ENCODE results near the gene SP3. TPM values are rescaled to one million over a fixed set of nuclear protein-coding genes. Genes with fewer than 3 reads are reported as not detected.

Gene SP3
- polyA plus RNA-seq, 1 donor (not counting 4 experiments of a cell fraction or from before 2014, with no cell fraction given) = 46.7 TPM

DNA sequence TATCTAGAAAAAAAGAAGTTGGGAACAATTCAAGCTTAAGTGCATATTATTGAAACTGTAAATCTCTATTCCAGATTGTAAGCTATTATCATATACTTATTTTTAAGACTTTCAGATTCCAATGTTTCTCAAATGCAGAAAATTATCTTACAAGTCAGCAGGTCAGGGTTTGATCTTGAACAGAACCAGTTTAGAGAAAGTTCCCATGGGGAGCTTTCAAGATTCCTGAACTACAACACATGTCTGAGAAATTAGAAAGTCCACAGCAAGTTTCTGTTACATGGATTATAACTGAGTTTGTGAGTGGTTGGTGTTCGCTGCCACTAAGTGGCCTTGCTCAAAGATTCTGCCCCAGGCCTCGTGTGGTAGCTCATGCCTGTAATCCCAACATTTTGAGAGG is 31.6 kb upstream of the SP3 start:
- H3K79me2 ChIP-seq (ENCODE audit: control insufficient read depth, insufficient read depth, low read length) = no peaks in the 10 kb centered on the region
- no peaks in the 10 kb centered on the region for H3K9me1 ChIP-seq (ENCODE audit: control insufficient read depth, extremely low read depth, insufficient read depth, low read length)
- H3K27me3 ChIP-seq (ENCODE audit: control insufficient read depth, extremely low read depth, insufficient read depth, low read length) = no peaks in the 10 kb centered on the region
- no peaks in the 10 kb centered on the region for H3K36me3 ChIP-seq (ENCODE audit: control insufficient read depth in 2 of 2, extremely low read depth in 1 of 2, insufficient read depth in 2 of 2, low read length in 2 of 2)
- FAIRE-seq = no peak
- H3K27ac ChIP-seq (ENCODE audit: control insufficient read depth, insufficient read depth, low read length) = no peak overlapping the region
- no peak for DNase-seq (ENCODE audit: low read depth, low spot score)
- no peaks in the 10 kb centered on the region for H4K20me1 ChIP-seq (ENCODE audit: control insufficient read depth, extremely low read depth, insufficient read depth, low read length)
- H3K4me1 ChIP-seq (ENCODE audit: control insufficient read depth, extremely low read depth, insufficient read depth, low read length) = peaks cover 8% of the 10 kb centered on the region
- dilution Hi-C loops (cut with MboI; ENCODE audit: extremely low pct_ligation_motif_present, low sequenced_read_pairs) = no loop called here
- H3K4me3 ChIP-seq (ENCODE audit: control insufficient read depth in 2 of 3, extremely low read depth in 1 of 3, insufficient read depth in 2 of 3, low read depth in 1 of 3, low read length in 3 of 3) = no peak overlapping the region
- H3K9me3 ChIP-seq (ENCODE audit: control insufficient read depth, low read depth, low read length) = no peaks in the 10 kb centered on the region
- H3K9ac ChIP-seq (ENCODE audit: control insufficient read depth, extremely low read depth, insufficient read depth, low read length) = no peak overlapping the region
- H3K4me2 ChIP-seq (ENCODE audit: control insufficient read depth, extremely low read depth, insufficient read depth, low read depth, low read length) = no peak overlapping the region
- no peak for TF ChIP-seq EZH2 (IDR thresholded peaks at IDR 0.05; ENCODE audit: low read length)
- TF ChIP-seq, protein P1, sequence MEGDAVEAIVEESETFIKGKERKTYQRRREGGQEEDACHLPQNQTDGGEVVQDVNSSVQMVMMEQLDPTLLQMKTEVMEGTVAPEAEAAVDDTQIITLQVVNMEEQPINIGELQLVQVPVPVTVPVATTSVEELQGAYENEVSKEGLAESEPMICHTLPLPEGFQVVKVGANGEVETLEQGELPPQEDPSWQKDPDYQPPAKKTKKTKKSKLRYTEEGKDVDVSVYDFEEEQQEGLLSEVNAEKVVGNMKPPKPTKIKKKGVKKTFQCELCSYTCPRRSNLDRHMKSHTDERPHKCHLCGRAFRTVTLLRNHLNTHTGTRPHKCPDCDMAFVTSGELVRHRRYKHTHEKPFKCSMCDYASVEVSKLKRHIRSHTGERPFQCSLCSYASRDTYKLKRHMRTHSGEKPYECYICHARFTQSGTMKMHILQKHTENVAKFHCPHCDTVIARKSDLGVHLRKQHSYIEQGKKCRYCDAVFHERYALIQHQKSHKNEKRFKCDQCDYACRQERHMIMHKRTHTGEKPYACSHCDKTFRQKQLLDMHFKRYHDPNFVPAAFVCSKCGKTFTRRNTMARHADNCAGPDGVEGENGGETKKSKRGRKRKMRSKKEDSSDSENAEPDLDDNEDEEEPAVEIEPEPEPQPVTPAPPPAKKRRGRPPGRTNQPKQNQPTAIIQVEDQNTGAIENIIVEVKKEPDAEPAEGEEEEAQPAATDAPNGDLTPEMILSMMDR (optimal IDR thresholded peaks at IDR 0.05 in 1 of 3, IDR thresholded peaks at IDR 0.05 in 1 of 3, conservative IDR thresholded peaks at IDR 0.05 in 1 of 3; ENCODE audit: extremely low read depth in 1 of 3, insufficient read depth in 2 of 3, low read length in 3 of 3) = no peak
- H2AFZ ChIP-seq (ENCODE audit: control insufficient read depth, low read length) = no peak overlapping the region

DNA sequence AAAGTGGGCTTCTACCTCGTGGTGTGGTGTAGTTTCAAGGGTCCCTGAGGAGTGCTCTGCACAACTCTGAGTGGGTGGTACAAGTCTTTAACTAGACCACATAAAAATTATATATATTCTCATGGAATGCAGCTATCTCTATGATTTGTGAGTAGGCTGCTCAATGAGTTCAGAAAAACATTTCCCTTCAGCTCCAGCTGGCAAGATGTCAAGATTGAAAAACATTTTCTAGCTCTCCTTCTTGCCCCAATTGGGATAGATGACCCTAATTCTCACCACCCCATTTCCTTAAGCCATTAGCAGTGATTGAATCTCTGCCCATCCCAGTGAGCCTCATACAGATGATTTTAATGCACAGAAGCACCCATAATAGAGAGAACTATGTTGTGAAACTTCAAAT is 28.3 kb upstream of the SP3 start:
- TF ChIP-seq, protein P1 (optimal IDR thresholded peaks at IDR 0.05 in 1 of 3, IDR thresholded peaks at IDR 0.05 in 1 of 3, conservative IDR thresholded peaks at IDR 0.05 in 1 of 3; ENCODE audit: extremely low read depth in 1 of 3, insufficient read depth in 2 of 3, low read length in 3 of 3) = no peak
- no peak for TF ChIP-seq EZH2 (IDR thresholded peaks at IDR 0.05; ENCODE audit: low read length)
- H4K20me1 ChIP-seq (ENCODE audit: control insufficient read depth, extremely low read depth, insufficient read depth, low read length) = no peaks in the 10 kb centered on the region
- H3K4me3 ChIP-seq (ENCODE audit: control insufficient read depth in 2 of 3, extremely low read depth in 1 of 3, insufficient read depth in 2 of 3, low read depth in 1 of 3, low read length in 3 of 3) = no peak overlapping the region
- H3K27me3 ChIP-seq (ENCODE audit: control insufficient read depth, extremely low read depth, insufficient read depth, low read length) = no peaks in the 10 kb centered on the region
- FAIRE-seq (no peak), DNase-seq (ENCODE audit: low read depth, low spot score) (no peak)
- dilution Hi-C loops (cut with MboI; ENCODE audit: extremely low pct_ligation_motif_present, low sequenced_read_pairs) = no loop called here
- no peaks in the 10 kb centered on the region for H3K9me3 ChIP-seq (ENCODE audit: control insufficient read depth, low read depth, low read length)
- no peak overlapping the region for H3K4me2 ChIP-seq (ENCODE audit: control insufficient read depth, extremely low read depth, insufficient read depth, low read depth, low read length)
- H3K4me1 ChIP-seq (ENCODE audit: control insufficient read depth, extremely low read depth, insufficient read depth, low read length) = peaks cover 18% of the 10 kb centered on the region
- H3K27ac ChIP-seq (ENCODE audit: control insufficient read depth, insufficient read depth, low read length) = no peak overlapping the region
- no peak overlapping the region for H2AFZ ChIP-seq (ENCODE audit: control insufficient read depth, low read length)
- H3K9ac ChIP-seq (ENCODE audit: control insufficient read depth, extremely low read depth, insufficient read depth, low read length) = no peak overlapping the region
- no peaks in the 10 kb centered on the region for H3K36me3 ChIP-seq (ENCODE audit: control insufficient read depth in 2 of 2, extremely low read depth in 1 of 2, insufficient read depth in 2 of 2, low read length in 2 of 2)
- H3K79me2 ChIP-seq (ENCODE audit: control insufficient read depth, insufficient read depth, low read length) = no peaks in the 10 kb centered on the region
- no peaks in the 10 kb centered on the region for H3K9me1 ChIP-seq (ENCODE audit: control insufficient read depth, extremely low read depth, insufficient read depth, low read length)

Data from keratinocyte (primary cell).